Measurements from ENCODE around the gene RIPK3.

DNA sequence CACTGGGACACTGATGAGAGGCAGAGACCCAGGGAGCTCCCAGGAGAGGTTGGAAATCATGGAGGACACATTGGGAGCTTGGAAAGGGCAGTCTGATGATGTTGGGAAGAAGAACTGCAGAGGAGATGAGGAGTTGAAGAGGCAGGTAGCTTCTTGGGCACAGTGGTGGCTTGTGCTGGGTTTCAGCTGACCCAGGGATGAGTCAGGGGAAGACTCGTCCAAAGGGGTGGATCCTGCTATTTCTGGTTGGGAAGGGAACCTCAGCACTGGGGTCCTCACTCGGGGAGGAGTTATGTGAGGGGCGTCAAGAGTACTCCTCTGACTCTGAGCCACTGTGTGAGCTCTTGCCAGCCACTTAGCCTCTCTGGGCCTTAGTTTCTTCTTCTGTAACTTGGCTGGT, 16.4 kb downstream of the RIPK3 start:
- no peak for TF ChIP-seq YY1 (IDR thresholded peaks at IDR 0.05)
- TF ChIP-seq, protein P1, sequence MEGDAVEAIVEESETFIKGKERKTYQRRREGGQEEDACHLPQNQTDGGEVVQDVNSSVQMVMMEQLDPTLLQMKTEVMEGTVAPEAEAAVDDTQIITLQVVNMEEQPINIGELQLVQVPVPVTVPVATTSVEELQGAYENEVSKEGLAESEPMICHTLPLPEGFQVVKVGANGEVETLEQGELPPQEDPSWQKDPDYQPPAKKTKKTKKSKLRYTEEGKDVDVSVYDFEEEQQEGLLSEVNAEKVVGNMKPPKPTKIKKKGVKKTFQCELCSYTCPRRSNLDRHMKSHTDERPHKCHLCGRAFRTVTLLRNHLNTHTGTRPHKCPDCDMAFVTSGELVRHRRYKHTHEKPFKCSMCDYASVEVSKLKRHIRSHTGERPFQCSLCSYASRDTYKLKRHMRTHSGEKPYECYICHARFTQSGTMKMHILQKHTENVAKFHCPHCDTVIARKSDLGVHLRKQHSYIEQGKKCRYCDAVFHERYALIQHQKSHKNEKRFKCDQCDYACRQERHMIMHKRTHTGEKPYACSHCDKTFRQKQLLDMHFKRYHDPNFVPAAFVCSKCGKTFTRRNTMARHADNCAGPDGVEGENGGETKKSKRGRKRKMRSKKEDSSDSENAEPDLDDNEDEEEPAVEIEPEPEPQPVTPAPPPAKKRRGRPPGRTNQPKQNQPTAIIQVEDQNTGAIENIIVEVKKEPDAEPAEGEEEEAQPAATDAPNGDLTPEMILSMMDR (IDR thresholded peaks at IDR 0.05; ENCODE audit: low read depth, low read length, missing input control) = no peak

Measured in liver (tissue), 2 donors.